Measurements from ENCODE around the gene SRGAP3.

Gene SRGAP3

DNA sequence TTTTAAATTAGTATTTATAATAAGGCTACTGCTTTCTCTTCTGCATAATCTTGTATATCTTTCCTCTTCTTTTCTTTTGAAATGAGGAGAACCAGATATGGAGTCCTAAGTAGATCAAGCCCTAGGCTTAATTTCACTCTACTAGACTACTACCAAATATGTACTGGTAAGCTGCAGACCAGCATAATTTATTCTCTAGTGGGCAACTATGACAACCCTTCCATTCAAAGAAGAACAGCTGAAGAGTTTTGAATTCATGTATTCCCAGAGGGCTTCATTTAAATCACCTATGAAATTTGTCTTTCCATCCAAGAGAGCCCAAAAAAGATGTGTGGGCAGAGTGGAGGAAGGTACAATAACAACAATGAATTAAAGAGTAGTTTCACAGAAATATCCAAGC, 296.1 kb downstream of the SRGAP3 start:
- DNase-seq, result no peak

- no peak for DNase-seq
Measured at GRCh38 chr3:8952130-8952529, 297.3 kb downstream of the SRGAP3 start.

DNA sequence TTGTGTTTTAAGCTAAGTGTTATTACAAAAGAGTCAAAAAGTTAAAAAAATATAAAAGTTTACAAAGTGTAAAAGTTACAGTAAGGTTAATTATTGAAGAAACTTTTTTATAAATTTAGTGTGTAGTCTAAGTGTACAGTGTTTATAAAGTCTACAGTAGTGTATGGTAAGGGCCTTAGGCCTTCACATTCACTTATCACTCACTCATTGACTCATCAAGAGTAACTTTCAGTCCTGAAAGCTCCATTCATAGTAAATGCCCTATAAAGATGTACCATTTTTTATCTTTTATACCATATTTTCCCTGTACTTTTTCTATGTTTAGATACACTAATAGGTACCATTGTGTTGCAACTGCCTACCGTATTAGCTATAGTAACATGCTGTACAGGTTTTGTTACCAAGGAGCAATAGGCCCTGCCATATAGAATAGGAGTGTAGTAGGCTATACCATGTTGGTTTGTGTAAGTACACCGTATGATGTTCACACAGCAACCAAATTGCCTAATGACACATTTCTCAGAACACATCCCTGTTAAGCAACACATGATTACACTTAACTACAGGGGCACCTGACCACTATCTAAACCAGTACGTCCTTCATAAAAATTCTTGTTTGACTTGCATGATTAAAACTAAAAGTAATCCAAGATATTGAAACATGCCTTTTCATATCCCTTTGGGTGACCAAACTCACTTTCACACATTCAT, 303.4 kb downstream of the SRGAP3 start:
- DNase-seq, result no peak

DNA sequence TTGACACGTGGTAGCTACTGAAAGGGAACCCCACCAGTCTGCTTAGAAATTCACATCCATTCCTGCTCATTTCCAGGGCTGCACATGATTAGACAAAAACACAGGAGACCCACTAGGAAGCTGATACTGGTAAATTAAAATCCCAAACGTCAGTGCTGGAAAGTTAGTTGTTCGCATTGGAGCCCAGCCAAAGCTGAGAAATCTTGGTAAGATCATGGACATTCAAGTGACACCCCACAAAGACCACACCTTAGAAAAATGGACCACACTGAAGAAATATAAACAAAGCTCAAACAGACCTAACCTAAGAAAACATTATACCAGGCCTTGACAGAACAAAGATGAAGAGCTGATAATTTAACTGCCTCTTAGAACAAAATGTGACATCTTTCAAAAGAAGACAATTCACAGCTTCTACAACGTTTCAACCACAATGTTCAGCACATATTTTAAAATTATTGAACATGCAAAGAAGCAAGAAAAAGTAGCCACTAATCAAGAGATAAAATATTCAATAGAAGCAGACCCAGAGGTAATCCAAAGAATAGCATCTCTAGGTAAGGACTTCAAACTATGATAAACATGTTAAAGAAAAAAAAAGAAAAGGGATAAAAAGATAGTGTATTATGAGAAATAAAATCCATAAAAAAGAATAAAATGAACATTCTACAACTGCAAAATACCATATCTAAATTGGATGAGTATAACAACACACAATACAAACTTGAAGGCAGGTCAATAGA, 306.5 kb downstream of the SRGAP3 start:
- DNase-seq, result no peak

- DNase-seq, result no peak
Measured at GRCh38 chr3:8942115-8942514, 307.3 kb downstream of the SRGAP3 start.

- peak; percentile 4 for DNase-seq
Measured at GRCh38 chr3:8938021-8938420, 311.4 kb downstream of the SRGAP3 start.

DNA sequence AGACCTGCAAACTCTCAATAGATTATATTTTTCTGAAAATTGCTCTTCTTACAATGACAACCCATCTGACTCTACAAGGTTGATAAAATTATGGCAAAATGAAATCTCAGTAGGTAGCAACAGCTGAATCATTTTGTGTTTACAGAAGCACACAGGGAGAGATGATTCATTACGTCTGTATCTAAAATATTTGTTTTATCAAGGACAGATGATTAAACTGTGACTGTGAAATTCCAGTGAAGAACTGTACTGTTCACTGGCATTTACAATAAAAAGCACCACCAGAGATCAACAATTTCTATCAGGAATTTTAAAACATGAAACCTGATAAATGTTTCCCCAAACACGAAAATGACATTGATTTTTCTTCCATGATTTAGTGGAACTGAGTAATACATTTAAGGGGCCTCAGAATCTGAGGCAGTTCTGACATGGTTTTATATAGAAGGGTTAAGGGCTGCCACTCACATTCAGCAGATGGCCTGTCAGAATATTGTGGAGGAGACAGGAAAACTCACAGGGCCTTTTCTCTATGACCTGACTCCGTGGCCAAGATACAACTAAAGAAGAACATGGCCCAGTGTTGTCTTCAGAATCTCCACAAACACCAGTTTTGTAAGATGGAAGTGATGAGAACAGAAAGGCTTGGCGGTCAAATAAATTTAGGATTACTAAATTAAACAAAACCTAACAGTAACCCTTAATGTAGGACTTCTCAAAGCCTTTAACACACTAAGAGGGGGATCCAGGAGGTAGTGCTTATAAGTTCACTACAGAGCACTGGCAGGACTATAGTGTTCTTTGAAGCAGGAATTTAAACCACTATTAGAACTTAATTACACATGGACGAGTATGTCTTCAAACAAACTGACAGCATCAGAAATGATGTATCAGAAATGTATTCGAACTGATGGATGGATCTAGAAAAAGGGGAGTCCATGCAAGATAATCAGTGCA, 312.1 kb downstream of the SRGAP3 start:
- DNase-seq, result no peak

DNA sequence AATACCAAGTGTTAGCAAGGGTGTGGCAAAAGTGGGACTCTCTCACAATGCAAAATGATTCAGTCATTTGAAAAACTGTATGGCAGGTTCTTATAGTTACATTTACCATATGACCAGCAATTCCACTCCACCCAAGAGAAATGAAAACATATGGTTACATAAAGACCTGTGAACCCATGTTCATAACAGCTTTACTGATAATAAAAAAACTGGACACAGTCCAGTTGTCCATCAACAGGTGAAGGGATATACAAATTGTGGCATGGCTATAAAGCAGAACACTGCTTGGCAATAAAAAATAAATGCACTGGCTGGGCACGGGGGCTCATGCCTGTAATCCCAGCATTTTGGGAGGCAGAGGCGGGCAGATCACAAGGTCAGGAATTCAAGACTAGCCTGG, 316.9 kb downstream of the SRGAP3 start:
- DNase-seq, result no peak

GRCh38 chr3:8931342-8931741, 318.1 kb downstream of the SRGAP3 start:
- DNase-seq, result no peak
